Thoracic aorta (tissue), 2 donors: ENCODE measurements around the gene ARMH4. TPM values are rescaled to one million over a fixed set of nuclear protein-coding genes. Genes with fewer than 3 reads are reported as not detected.

Experiments
- ATAC-seq: fragments of 150-250 bp; one replicate; pipeline ENCODE4 v1.8.0; 2017; ENCODE audit warnings: low read depth; ENCODE audit not compliant: insufficient number of reproducible peaks, low FRiP score
- DNase-seq: peaks from one replicate; pipeline ENCODE4 v3.0.0-alpha.2; 2020; ENCODE audit warnings: low spot score
- H3K27ac ChIP-seq, 2 donors: fragments of 200-600 bp; sonication (generic); 1 replicate in 1 of 2; 2 replicates in 1 of 2; pipeline ENCODE4 v1.5.1; 2016; ENCODE audit warnings: mild to moderate bottlenecking in 2 of 2, moderate library complexity in 2 of 2
- H3K27me3 ChIP-seq: fragments of 200-600 bp; sonication (generic); replicated peaks from 2 replicates; pipeline ENCODE4 v1.6.0; 2016; ENCODE audit warnings: mild to moderate bottlenecking; ENCODE audit not compliant: insufficient read depth
- H3K36me3 ChIP-seq: fragments of 200-600 bp; sonication (generic); one replicate; pipeline ENCODE4 v1.5.1; 2016
- H3K4me1 ChIP-seq, 2 donors: fragments of 200-600 bp; sonication (generic); 1 replicate in 1 of 2; 2 replicates in 1 of 2; pipeline versions ENCODE4 v1.5.1 to v1.6.0; 2016; ENCODE audit warnings: low read depth in 2 of 2, mild to moderate bottlenecking in 1 of 2; ENCODE audit not compliant: control insufficient read depth in 1 of 2
- H3K4me3 ChIP-seq: fragments of 200-600 bp; sonication (generic); 2 replicates; pipeline ENCODE4 v1.5.1; 2016; ENCODE audit warnings: mild to moderate bottlenecking
- H3K9me3 ChIP-seq: fragments of 200-600 bp; sonication (generic); 2 replicates; pipeline ENCODE4 v1.5.1; 2016
- total RNA-seq, 2 donors: library from RNA; depleted of rRNA; stranded (reverse); fragments of >200 nt; gene quantifications; one replicate each; pipeline versions ENCODE4 v1.1.0 to v1.2.3, GENCODE V29; 2016
- TF ChIP-seq, protein P1 (sequence below): fragments of 200-600 bp; sonication (generic); IDR thresholded peaks from one replicate; pipeline ENCODE4 v1.5.1; 2019; ENCODE audit warnings: antibody characterized with exemption

Gene ARMH4
- total RNA-seq, 2 donors from 2014 or later, result 10.0 to 10.8 TPM

DNA sequence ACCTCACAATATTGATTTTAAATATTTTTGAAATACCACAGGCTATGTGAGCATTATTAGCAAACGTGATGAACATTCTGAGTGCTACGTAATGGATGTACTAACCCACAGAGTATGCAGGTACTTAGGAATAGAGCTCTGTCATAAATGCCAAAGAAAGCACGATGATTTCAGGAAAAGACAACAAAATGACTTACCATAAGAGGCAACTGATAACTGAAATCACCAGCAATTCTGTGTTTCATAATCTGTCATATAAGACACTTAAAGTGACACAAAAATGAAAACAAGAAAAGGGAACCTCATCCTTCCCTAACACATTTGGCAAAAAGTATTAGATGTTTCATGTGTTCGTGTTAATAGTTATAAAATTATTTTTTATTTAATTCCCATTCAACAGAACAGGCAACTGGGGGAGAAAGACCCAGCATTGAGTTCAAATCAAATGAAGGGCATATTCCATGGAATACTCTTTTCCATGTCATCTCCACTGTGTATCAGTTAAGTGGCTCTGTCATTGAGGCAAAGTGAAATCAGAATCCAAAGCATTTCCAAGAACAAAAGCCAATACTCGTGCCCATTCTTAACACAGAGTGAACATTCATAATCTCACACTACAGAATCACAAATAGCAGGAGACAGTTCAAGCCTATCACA, 30.4 kb downstream of the ARMH4 start:
- ATAC-seq (no peak), DNase-seq (no peak)
- Histone ChIP-seq H3K36me3 (no peaks in the 10 kb centered on the region), H3K27me3 (no peaks in the 10 kb centered on the region), H3K4me3 (no peak overlapping the region), H3K9me3 (no peaks in the 10 kb centered on the region), H3K27ac (no peak overlapping the region), H3K4me1 (no peaks in the 10 kb centered on the region)
- TF ChIP-seq, protein P1, sequence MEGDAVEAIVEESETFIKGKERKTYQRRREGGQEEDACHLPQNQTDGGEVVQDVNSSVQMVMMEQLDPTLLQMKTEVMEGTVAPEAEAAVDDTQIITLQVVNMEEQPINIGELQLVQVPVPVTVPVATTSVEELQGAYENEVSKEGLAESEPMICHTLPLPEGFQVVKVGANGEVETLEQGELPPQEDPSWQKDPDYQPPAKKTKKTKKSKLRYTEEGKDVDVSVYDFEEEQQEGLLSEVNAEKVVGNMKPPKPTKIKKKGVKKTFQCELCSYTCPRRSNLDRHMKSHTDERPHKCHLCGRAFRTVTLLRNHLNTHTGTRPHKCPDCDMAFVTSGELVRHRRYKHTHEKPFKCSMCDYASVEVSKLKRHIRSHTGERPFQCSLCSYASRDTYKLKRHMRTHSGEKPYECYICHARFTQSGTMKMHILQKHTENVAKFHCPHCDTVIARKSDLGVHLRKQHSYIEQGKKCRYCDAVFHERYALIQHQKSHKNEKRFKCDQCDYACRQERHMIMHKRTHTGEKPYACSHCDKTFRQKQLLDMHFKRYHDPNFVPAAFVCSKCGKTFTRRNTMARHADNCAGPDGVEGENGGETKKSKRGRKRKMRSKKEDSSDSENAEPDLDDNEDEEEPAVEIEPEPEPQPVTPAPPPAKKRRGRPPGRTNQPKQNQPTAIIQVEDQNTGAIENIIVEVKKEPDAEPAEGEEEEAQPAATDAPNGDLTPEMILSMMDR, result no peak

DNA sequence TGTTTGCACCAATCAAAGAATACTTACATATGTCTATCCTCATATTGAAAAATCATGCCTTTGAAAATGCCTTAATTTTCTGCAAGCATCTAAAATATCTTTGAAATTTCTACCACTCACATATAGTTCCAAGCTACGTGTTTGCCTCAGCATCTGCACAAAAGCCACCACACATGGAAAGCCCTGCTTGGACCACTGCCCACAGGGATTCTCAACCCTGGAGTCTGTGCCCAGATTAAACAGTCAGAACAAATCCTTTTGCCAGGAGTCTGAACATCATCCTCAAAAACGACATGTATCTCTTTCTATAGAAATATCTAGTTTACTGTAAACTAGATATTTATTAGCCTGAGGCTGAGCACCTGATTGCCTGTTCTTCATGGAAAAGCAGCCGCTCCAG, 32.6 kb downstream of the ARMH4 start:
- H3K27me3 ChIP-seq, result no peaks in the 10 kb centered on the region
- no peak overlapping the region for H3K27ac ChIP-seq
- ATAC-seq (no peak), DNase-seq (no peak)
- H3K4me1 ChIP-seq, result no peaks in the 10 kb centered on the region
- H3K36me3 ChIP-seq, result no peaks in the 10 kb centered on the region
- H3K9me3 ChIP-seq, result no peaks in the 10 kb centered on the region
- H3K4me3 ChIP-seq, result no peak overlapping the region
- TF ChIP-seq, protein P1, result no peak

DNA sequence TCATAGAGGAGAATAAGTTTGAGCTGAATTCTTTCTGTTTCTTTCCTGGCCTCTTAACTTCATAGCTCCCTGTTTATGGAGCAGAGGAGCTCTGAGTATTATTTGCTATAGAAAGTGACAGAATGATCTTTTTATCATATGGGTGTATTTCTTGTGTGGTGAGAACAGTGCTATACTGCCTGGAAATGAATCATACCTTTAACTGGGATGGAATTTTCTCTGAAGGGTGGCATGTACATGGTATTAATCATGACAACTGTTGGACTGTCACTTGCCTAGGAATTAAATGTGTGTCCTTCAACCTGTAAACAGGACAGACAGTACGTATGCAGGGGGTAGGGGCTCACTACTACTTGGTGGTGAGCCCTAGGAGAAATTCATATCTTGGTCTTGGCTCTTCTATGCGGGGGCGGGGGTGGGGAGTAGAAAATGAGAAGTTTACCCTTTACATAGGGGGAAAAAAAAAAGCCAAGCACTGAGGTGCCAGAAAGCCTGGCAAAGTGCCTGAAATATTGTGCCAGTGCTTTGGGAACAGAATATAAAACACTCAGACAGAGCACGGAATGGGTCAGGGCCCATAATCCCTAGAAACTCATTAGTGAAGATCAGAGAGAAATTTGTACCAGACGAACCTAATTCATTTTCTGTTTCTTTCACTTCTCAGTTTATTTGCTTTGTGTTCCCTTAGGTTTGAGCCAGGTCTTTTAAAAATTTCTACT, 33.8 kb downstream of the ARMH4 start:
- TF ChIP-seq, protein P1, result no peak
- H3K4me3 ChIP-seq, result no peak overlapping the region
- H3K27ac ChIP-seq, result no peak overlapping the region
- DNase-seq (no peak), ATAC-seq (no peak)
- no peaks in the 10 kb centered on the region for H3K4me1 ChIP-seq
- no peaks in the 10 kb centered on the region for H3K27me3 ChIP-seq
- H3K9me3 ChIP-seq, result no peaks in the 10 kb centered on the region
- H3K36me3 ChIP-seq, result no peaks in the 10 kb centered on the region

DNA sequence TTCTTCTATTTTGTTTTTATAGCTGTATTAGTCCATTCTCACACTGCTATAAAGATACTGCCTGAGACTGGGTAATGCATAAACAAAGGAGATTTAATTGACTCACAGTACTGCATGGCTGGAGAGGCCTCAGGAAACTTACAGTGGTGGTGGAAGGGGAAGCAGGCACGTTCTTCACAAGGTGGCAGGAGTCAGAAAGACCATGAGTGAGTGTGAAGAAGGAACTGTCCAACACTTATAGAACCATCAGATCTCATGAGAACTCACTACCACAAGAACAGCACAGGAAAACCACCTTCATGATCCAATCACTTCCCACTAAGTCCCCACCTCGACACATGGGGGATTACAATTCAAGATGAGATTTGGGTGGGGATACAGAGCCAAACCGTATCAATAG, 42.3 kb downstream of the ARMH4 start:
- DNase-seq (no peak), ATAC-seq (no peak)
- H3K9me3 ChIP-seq, result no peaks in the 10 kb centered on the region
- H3K4me3 ChIP-seq, result no peak overlapping the region
- H3K4me1 ChIP-seq, result peaks cover 0 to 6% of the 10 kb centered on the region in 2 donors
- H3K27me3 ChIP-seq, result no peaks in the 10 kb centered on the region
- no peak overlapping the region for H3K27ac ChIP-seq
- TF ChIP-seq, protein P1, result no peak
- no peaks in the 10 kb centered on the region for H3K36me3 ChIP-seq

DNA sequence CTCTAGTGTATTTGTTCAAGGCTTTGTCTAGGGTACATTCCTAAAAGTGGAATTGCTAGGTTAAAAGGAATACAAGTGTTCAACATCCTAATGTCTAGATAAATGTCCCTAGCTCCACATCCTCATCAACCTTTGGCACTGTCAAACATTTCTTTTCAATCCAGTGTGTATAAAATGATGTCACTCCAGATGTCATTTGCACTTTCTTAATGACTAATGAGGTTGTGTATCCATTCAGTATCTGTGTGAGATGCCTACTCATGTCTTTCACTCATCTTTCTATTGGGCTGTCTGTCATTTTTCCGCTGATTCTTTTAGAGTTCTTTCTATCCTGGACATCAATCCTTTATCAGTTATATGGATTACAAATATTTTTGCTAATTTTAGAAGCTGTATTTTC, 43.3 kb downstream of the ARMH4 start:
- no peak for ATAC-seq
- no peak for DNase-seq
- Histone ChIP-seq H3K36me3 (no peaks in the 10 kb centered on the region), H3K27ac (no peak overlapping the region), H3K4me1 (peaks cover 0 to 6% of the 10 kb centered on the region in 2 donors), H3K4me3 (no peak overlapping the region), H3K27me3 (no peaks in the 10 kb centered on the region), H3K9me3 (no peaks in the 10 kb centered on the region)
- TF ChIP-seq, protein P1, result no peak
